OCI-LY3 (cell line): ENCODE measurements around the gene PPCDC.

Source experiments
- CTCF ChIP-seq: fragments of 200-600, 300-600 bp; sonication (generic); IDR thresholded peaks from 2 replicates; pipeline ENCODE4 v1.5.1; 2014; ENCODE audit warnings: antibody characterized with exemption, low read length, low read depth
- EZH2phosphoT487 ChIP-seq: fragments of 200-600 bp; shearing (Covaris generic); IDR thresholded peaks from 2 replicates; pipeline ENCODE4 v1.6.1; 2018; ENCODE audit warnings: antibody characterized with exemption, mixed run types, low read depth

GRCh38 chr15:75022783-75023180 is 608 bp upstream of the PPCDC start:
- TF ChIP-seq EZH2phosphoT487 (no peak), CTCF (no peak)
